Measurements from ENCODE around the gene PTGR3. TPM values are rescaled to one million over a fixed set of nuclear protein-coding genes. Genes with fewer than 3 reads are reported as not detected.
A peak's percentile ranks its signal among the peaks of the same experiment; 100 is the strongest.

Gene PTGR3
- total RNA-seq, 2 experiments from 2014 or later, result 14.1 to 14.3 TPM

DNA sequence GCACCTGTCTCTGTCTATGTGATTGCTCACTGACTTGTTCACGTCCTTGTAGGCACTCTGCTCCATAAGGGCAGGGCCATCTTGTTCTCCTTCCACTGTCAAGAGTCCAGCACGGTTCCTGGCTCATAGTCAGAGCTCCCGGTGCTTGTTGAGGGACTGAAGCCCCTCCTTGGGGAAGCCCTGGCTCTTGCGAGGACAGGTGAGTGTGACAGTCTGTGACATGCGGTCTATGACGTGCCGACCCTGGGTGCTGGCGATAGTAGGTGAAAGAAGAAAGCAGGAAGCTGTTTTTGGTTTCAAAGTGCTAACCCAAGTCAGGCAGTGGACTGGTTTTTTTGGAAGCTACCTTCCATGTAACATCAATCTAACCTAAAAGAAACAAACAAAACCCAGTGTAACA lies 20.5 kb upstream of the PTGR3 start:
- Histone ChIP-seq H3K36me3 (ENCODE audit: insufficient read depth, low read length) (peaks cover 10% of the 10 kb centered on the region), H3K9me3 (ENCODE audit: control insufficient read depth in 1 of 2, insufficient read depth in 1 of 2, low read length in 2 of 2) (no peaks in the 10 kb centered on the region), H3K27me3 (ENCODE audit: control insufficient read depth in 1 of 2, insufficient read depth in 2 of 2, low read length in 2 of 2) (no peaks in the 10 kb centered on the region), H3K27ac (ENCODE audit: low read depth in 1 of 2, low read length in 2 of 2) (no peak overlapping the region), H3K4me1 (ENCODE audit: insufficient read depth, low read length) (peaks cover 35% of the 10 kb centered on the region), H3K4me3 (ENCODE audit: low read length) (no peak overlapping the region)
- Mint-ChIP-seq H3K36me3 (ENCODE audit: low read depth) (peaks cover 9% of the 10 kb centered on the region), H3K4me1 (ENCODE audit: low read depth) (peaks cover 70% of the 10 kb centered on the region), H3K27me3 (no peaks in the 10 kb centered on the region), H3K27ac (peak overlapping the region; percentile 47), H3K9me3 (no peaks in the 10 kb centered on the region), H3K4me3 (no peak overlapping the region)
- POLR2A ChIA-PET, result interaction anchor here (1.2 to 3.7 kb wide), 2 partner anchors 13 to 19 kb away, joined by 6 to 12 read pairs; partner anchors contain the start of gene TSHZ1
- TF ChIP-seq, protein P1, sequence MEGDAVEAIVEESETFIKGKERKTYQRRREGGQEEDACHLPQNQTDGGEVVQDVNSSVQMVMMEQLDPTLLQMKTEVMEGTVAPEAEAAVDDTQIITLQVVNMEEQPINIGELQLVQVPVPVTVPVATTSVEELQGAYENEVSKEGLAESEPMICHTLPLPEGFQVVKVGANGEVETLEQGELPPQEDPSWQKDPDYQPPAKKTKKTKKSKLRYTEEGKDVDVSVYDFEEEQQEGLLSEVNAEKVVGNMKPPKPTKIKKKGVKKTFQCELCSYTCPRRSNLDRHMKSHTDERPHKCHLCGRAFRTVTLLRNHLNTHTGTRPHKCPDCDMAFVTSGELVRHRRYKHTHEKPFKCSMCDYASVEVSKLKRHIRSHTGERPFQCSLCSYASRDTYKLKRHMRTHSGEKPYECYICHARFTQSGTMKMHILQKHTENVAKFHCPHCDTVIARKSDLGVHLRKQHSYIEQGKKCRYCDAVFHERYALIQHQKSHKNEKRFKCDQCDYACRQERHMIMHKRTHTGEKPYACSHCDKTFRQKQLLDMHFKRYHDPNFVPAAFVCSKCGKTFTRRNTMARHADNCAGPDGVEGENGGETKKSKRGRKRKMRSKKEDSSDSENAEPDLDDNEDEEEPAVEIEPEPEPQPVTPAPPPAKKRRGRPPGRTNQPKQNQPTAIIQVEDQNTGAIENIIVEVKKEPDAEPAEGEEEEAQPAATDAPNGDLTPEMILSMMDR (IDR thresholded peaks at IDR 0.05), result no peak
- DNase-seq (no peak), ATAC-seq (ENCODE audit: poor library complexity) (no peak)
- intact Hi-C loops (cut with DNase I, micrococcal nuclease), result no loop called here
- CTCF ChIA-PET, result no interaction called here

DNA sequence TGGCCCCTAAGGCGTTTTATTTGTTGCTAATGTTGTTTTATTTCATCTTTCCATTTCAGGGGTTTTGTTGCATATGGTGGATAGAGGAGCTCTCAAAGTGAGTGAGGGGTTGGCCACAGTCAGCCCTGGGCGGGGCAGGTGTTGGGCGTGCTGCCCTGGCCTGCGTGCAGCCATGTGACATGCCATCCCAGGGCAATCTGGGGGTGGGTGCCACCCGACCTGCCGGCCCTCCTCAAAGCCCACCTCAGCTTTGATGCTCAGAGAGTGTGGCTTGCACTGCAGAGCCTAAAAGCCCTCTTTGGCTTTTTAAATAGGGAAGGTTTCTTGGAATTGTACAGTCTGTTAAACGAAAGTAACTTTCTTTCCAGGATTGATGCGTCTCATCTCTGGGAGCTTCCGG lies 20.0 kb upstream of the PTGR3 start:
- Mint-ChIP-seq H3K4me3 (no peak overlapping the region), H3K27me3 (no peaks in the 10 kb centered on the region), H3K36me3 (ENCODE audit: low read depth) (peaks cover 9% of the 10 kb centered on the region), H3K27ac (peak overlapping the region; percentile 47), H3K9me3 (no peaks in the 10 kb centered on the region), H3K4me1 (ENCODE audit: low read depth) (peaks cover 70% of the 10 kb centered on the region)
- DNase-seq (no peak), ATAC-seq (ENCODE audit: poor library complexity) (no peak)
- H3K36me3 ChIP-seq (ENCODE audit: insufficient read depth, low read length), result peaks cover 10% of the 10 kb centered on the region
- intact Hi-C loops (cut with DNase I, micrococcal nuclease), result no loop called here
- no peak overlapping the region for H3K27ac ChIP-seq (ENCODE audit: low read depth in 1 of 2, low read length in 2 of 2)
- no peak overlapping the region for H3K4me3 ChIP-seq (ENCODE audit: low read length)
- TF ChIP-seq, protein P1 (IDR thresholded peaks at IDR 0.05), result no peak
- peaks cover 35% of the 10 kb centered on the region for H3K4me1 ChIP-seq (ENCODE audit: insufficient read depth, low read length)
- H3K9me3 ChIP-seq (ENCODE audit: control insufficient read depth in 1 of 2, insufficient read depth in 1 of 2, low read length in 2 of 2), result no peaks in the 10 kb centered on the region
- no peaks in the 10 kb centered on the region for H3K27me3 ChIP-seq (ENCODE audit: control insufficient read depth in 1 of 2, insufficient read depth in 2 of 2, low read length in 2 of 2)
- ChIA-PET POLR2A (interaction anchor here (1.2 to 3.7 kb wide), 2 partner anchors 12 to 18 kb away, joined by 6 to 12 read pairs; partner anchors contain the start of gene TSHZ1), CTCF (no interaction called here)

DNA sequence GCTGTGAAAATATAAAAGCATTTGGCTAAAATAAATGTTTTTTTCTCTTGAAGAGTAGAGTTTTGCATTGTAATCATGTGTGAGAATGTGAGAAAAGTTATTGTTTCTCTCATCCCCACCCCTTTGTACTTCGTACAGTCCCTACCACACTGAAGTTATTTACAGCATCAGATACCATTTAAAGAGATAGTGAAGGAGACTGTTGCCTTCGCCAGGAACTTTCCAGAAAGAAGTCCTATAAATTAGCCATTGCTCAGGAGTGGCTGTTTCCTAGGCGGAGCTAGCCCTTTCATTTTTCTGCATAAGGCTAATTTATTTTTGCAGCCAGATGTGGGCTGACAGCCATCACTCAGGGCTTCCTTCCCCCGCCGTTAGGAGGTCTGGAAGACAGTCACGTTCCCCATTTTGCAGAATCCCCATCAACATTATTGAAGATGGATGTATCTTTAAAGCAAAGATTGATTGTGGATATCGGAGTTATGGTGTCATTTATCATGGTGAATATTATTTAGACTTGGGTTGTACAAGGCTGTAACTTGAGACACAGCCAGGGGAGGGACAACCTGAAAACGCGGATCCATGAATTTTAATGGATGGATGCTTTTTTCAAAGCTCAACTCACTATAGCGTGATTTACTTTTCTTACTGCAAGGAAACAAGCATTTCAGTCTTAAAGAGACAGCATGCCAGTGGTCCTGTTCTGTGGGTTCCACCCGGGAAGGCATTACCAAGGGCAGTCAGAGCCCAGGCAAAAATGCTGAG lies 18.8 kb upstream of the PTGR3 start:
- Histone ChIP-seq H3K27ac (ENCODE audit: low read depth in 1 of 2, low read length in 2 of 2) (no peak overlapping the region), H3K27me3 (ENCODE audit: control insufficient read depth in 1 of 2, insufficient read depth in 2 of 2, low read length in 2 of 2) (no peaks in the 10 kb centered on the region), H3K4me3 (ENCODE audit: low read length) (no peak overlapping the region), H3K36me3 (ENCODE audit: insufficient read depth, low read length) (peaks cover 10% of the 10 kb centered on the region), H3K4me1 (ENCODE audit: insufficient read depth, low read length) (peaks cover 44% of the 10 kb centered on the region), H3K9me3 (ENCODE audit: control insufficient read depth in 1 of 2, insufficient read depth in 1 of 2, low read length in 2 of 2) (no peaks in the 10 kb centered on the region)
- peak overlapping the region; percentile 63 for H3K4me3 Mint-ChIP-seq
- no peaks in the 10 kb centered on the region for H3K9me3 Mint-ChIP-seq
- DNase-seq (no peak), ATAC-seq (ENCODE audit: poor library complexity) (no peak)
- no peaks in the 10 kb centered on the region for H3K27me3 Mint-ChIP-seq
- intact Hi-C loops (cut with DNase I, micrococcal nuclease), result no loop called here
- ChIA-PET POLR2A (interaction anchor here (3.7 kb wide), 1 partner anchor 17 kb away, joined by 12 read pairs; the partner anchor contains the start of gene TSHZ1), CTCF (no interaction called here)
- H3K36me3 Mint-ChIP-seq (ENCODE audit: low read depth), result peaks cover 9% of the 10 kb centered on the region
- peak overlapping the region; percentile 25 for H3K27ac Mint-ChIP-seq
- TF ChIP-seq, protein P1 (IDR thresholded peaks at IDR 0.05), result no peak
- H3K4me1 Mint-ChIP-seq (ENCODE audit: low read depth), result peaks cover 71% of the 10 kb centered on the region
